ENCODE data around the gene MOB3C.

DNA sequence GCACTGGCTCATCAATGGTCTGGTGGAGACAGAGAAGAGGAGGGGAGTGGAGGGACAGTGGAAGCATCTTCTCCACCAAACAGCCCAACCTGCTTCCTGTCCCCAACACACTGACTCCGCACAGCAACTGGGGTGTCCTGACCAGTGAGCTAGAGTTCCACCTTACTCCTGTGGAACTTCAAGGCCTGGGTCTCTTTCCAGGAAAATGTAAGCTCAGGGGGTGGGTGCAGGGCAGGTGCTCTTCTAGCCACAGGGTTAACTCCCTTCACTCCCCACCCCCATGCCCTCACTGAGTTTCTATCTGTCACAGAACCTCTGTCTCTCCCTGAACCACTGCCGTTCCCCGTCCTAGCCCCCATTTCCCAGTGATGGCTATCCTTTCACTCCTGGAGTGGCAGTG lies 876 bp downstream of the MOB3C start:
- TF ChIP-seq, protein P1, sequence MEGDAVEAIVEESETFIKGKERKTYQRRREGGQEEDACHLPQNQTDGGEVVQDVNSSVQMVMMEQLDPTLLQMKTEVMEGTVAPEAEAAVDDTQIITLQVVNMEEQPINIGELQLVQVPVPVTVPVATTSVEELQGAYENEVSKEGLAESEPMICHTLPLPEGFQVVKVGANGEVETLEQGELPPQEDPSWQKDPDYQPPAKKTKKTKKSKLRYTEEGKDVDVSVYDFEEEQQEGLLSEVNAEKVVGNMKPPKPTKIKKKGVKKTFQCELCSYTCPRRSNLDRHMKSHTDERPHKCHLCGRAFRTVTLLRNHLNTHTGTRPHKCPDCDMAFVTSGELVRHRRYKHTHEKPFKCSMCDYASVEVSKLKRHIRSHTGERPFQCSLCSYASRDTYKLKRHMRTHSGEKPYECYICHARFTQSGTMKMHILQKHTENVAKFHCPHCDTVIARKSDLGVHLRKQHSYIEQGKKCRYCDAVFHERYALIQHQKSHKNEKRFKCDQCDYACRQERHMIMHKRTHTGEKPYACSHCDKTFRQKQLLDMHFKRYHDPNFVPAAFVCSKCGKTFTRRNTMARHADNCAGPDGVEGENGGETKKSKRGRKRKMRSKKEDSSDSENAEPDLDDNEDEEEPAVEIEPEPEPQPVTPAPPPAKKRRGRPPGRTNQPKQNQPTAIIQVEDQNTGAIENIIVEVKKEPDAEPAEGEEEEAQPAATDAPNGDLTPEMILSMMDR (IDR thresholded peaks at IDR 0.05; ENCODE audit: low read length), result no peak
- no peak for TF ChIP-seq EZH2 (optimal IDR thresholded peaks at IDR 0.05; ENCODE audit: low read depth, low read length)
